Activated T-helper 9 cell treated with anti-CD3 and anti-CD28 coated beads, Interleukin-2, amount 50 U/mL, for 16 hours (primary cell): ENCODE data around the gene DNAI1.
"Not testable (repeated sequence)": the region's sequence is repeated elsewhere in the genome, so short reads cannot be mapped to it uniquely, and the experiment has no call there.

Experiments used
- DNase-seq: peaks from one replicate; pipeline ENCODE4 v3.0.0-alpha.2; 2020; ENCODE audit warnings: low read depth

The DNAI1 gene

GRCh38 chr9:34513567-34514214 lies 55.1 kb downstream of the DNAI1 start:
- DNase-seq: no peak

DNA sequence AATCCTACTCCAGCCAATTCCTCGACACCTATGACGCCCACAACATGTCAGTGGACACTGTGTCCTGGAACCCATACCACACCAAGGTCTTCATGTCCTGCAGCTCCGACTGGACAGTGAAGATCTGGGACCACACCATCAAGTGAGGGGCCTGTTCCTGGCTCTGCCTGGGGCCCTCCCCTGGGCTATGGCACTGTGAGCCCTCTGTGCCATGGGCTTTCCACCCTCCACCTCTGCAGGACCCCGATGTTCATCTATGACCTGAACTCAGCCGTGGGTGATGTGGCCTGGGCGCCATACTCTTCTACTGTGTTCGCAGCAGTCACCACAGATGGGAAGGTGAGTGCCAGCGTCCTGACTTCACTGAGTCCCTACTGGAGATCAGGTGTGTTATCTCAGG lies 55.8 kb downstream of the DNAI1 start:
- no peak for DNase-seq

- no peak for DNase-seq
These were observed 56.2 kb downstream of the DNAI1 start for GRCh38 chr9:34514816-34515215.

GRCh38 chr9:34515959-34516358 lies 57.4 kb downstream of the DNAI1 start:
- DNase-seq: no peak

GRCh38 chr9:34517185-34517584 lies 58.6 kb downstream of the DNAI1 start:
- DNase-seq: no peak

DNA sequence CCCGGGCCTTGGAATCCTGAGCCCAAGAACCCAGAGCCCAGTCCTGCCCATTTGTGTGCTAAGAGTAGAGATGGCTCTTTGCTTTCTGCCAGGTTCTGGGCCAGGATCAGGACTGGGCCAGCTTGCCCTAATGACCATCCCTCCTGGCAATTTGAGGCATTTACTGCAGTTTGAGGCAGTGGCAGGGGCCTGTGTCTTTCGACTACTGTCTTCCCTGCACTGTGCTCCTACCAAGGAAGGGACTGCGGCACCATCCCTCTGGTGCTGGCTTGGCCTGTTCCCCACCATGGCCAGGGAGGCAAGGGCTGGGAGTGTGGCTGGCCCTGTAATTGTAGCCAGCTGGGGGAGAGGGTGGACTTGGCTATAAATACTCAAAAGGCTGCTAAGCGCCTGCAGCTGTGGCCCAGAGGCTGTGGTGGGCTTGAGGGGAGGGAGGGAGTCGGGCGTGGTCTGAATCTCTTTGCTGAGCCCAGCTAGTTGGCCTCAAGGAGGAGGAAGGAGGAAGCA lies 59.6 kb downstream of the DNAI1 start:
- no peak for DNase-seq

DNA sequence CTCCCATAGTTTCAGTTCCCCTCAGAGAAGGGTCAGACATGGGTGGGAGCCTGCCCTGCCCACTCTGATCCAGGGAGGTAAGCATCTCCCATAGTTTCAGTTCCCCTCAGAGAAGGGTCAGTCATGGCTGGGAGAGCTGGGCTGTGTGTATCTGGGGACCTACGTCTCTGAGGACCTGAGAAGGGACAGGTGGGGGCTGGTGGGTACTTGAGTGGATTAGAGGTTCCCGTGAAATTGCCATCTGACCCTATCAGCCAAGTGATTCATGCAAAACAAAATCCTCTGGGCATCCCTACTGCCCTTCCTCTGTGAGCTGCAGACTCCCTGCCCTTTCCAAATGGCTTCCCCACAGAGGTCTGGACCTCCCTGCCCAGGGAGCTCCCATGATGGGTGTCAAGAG lies 60.3 kb downstream of the DNAI1 start:
- DNase-seq: no peak

- DNase-seq: no peak
These were observed 60.9 kb downstream of the DNAI1 start for GRCh38 chr9:34519321-34520020.

- no peak for DNase-seq
These were observed 61.5 kb downstream of the DNAI1 start for GRCh38 chr9:34520096-34520495.

- DNase-seq: no peak
These were observed 62.1 kb downstream of the DNAI1 start for GRCh38 chr9:34520505-34521385.

- no peak for DNase-seq
These were observed 62.9 kb downstream of the DNAI1 start for GRCh38 chr9:34521406-34522045.

- DNase-seq: no peak
These were observed 63.7 kb downstream of the DNAI1 start for GRCh38 chr9:34522091-34522887.

DNA sequence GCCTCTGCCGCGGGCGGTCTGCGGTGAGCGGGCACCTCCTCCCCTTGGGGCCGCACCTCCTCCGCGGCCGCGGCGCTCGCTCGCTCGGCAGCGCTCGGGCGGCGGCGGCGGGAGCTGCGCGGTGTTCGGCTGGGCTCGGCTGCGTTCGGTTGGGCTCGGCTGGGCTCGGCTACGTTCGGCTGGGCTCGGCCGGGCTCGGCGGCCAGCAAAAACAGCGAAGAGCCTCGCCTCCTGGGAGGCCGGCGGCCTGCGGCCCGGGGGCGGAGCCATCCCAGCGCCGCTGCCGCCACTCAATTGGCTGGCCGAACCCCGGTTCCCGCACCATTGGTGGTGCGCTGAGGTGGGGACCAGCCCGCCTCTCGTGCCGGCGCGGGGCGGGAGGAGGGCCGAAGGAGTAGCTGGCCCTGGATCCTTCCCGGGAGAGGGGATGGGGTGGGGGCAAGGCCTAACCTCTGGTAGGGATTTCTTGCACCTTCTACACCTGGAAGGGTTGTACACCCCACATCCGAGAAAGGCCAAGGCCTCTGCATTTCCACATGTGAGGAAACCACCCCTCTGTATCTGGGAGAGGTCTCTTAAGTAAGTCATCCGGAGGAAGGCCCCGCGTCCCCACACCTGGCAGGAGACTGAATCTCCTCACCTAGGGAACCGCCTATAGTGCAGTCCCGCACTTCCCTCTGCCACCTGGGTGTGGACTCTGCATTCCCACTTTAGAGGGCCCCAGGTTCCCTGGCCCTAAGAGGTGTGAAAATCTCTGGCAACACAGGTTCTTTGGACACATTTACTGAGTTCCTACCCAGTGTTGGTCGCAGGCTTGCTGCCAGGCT lies 64.6 kb downstream of the DNAI1 start, which contains the start of gene ENHO:
TSS of gene ENHO (minus strand) at position 20 of the 827 bp plus-strand sequence. CDS start 1,295 bp downstream, outside the sequence.
- DNase-seq: peak; percentile 84

GRCh38 chr9:34524349-34524748 lies 65.7 kb downstream of the DNAI1 start:
- no peak for DNase-seq

DNA sequence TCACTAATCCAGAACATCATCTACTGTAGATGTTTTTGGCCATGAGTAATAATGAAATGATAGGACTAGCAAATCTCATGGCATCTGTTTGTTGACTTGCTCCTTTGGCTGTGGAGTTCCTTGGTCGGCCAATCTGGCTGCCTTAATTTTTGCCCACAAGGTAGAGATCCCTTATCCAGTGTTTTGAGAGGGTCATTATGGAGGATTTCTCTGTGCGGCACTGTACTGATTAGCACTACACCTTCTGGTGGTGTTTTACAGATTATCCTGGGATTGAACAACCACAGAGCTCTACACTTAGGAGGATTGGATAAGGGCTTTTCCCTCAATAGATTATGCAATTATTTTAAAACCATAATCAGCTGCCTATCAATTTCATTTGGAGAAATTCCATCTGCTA lies 67.4 kb downstream of the DNAI1 start:
- no peak for DNase-seq

- not testable (repeated sequence) for DNase-seq
These were observed 73.4 kb downstream of the DNAI1 start for GRCh38 chr9:34532041-34532440.

DNA sequence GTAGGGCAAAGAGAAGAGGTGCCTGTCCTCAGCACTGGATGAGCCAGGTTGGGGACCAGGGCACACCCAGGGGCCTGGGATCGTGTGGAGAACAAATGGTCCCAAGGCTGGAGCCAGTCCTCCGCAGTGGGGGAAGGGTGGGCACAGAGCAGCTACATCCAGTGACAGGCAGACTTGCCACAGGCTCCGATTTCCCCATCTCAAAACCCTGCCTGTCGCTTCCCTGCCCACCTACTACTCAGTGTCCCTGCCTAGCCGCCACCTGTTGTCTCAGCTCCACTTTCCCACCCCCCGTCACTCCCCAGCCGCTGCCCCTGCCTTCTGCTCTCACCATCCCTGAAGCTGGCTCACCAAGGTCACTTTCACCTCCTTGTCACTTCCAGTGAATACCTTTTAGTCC lies 78.1 kb downstream of the DNAI1 start:
- DNase-seq: no peak

- DNase-seq: no peak
These were observed 82.2 kb downstream of the DNAI1 start for GRCh38 chr9:34540827-34541226.

- no peak for DNase-seq
These were observed 82.9 kb downstream of the DNAI1 start for GRCh38 chr9:34541540-34541939.

GRCh38 chr9:34544035-34544434 lies 85.4 kb downstream of the DNAI1 start:
- no peak for DNase-seq
